Neural cell (in vitro differentiated cells): ENCODE data around the gene ERN2. TPM values are rescaled to one million over a fixed set of nuclear protein-coding genes. Genes with fewer than 3 reads are reported as not detected.

Source experiments
- polyA plus RNA-seq: library from polyadenylated mRNA; depleted of rRNA; stranded (reverse); fragments of >200 nt; gene quantifications from 2 replicates; pipeline ENCODE4 v1.2.3, GENCODE V29; 2014

ERN2 gene
- polyA plus RNA-seq, 1 donor from 2014 or later = not detected

Other genes with a start within 250 kb of the ERN2 start
- gene GGA2, start 202.7 kb downstream of the ERN2 start, polyA plus RNA-seq = 36.8 and 50.9 TPM in 2 replicates
- gene EARS2, start 155.9 kb downstream of the ERN2 start, polyA plus RNA-seq = 22.2 and 45.7 TPM in 2 replicates
- gene UBFD1, start 155.5 kb downstream of the ERN2 start, polyA plus RNA-seq = 94.3 and 109 TPM in 2 replicates
- gene NDUFAB1, start 116.9 kb downstream of the ERN2 start, polyA plus RNA-seq = 428 and 492 TPM in 2 replicates
- gene PALB2, start 71.9 kb downstream of the ERN2 start, polyA plus RNA-seq = 6.5 and 7.4 TPM in 2 replicates
- gene DCTN5, start 71.8 kb downstream of the ERN2 start, polyA plus RNA-seq = 63.7 and 65.8 TPM in 2 replicates
- 0.21 and 1.3 TPM in 2 replicates for gene PLK1, start 34.3 kb downstream of the ERN2 start, polyA plus RNA-seq
- gene CHP2, start 41.8 kb upstream of the ERN2 start, polyA plus RNA-seq = not detected in 2 replicates
- gene PRKCB, start 122.8 kb upstream of the ERN2 start, polyA plus RNA-seq = 27.6 and 30.0 TPM in 2 replicates